ENCODE results near the gene TSPAN18.

TSPAN18 gene

GRCh38 chr11:44960200-44960845 lies 233.6 kb downstream of the TSPAN18 start:
- Histone ChIP-seq H3K9me3 (ENCODE audit: insufficient read depth, low read length) (no peaks in the 10 kb centered on the region), H3K9ac (ENCODE audit: insufficient read length, low read depth) (peak overlapping the region; percentile 37), H3K4me1 (ENCODE audit: insufficient read depth, insufficient read length) (peaks cover 34% of the 10 kb centered on the region), H3K27me3 (ENCODE audit: insufficient read depth, insufficient read length) (no peaks in the 10 kb centered on the region), H3K36me3 (ENCODE audit: insufficient read depth, insufficient read length, low read length) (no peaks in the 10 kb centered on the region), H3K4me3 (ENCODE audit: insufficient read length, low read depth) (no peak overlapping the region)
- TF ChIP-seq YY1 (IDR thresholded peaks at IDR 0.05; ENCODE audit: insufficient read depth, insufficient read length) (no peak), SUZ12 (IDR thresholded peaks at IDR 0.05; ENCODE audit: extremely low read depth, insufficient read depth, insufficient read length) (no peak), ZNF274 (IDR thresholded peaks at IDR 0.05; ENCODE audit: low read depth, low read length) (no peak)
- no peak for DNase-seq (ENCODE audit: low read depth, low spot score)

DNA sequence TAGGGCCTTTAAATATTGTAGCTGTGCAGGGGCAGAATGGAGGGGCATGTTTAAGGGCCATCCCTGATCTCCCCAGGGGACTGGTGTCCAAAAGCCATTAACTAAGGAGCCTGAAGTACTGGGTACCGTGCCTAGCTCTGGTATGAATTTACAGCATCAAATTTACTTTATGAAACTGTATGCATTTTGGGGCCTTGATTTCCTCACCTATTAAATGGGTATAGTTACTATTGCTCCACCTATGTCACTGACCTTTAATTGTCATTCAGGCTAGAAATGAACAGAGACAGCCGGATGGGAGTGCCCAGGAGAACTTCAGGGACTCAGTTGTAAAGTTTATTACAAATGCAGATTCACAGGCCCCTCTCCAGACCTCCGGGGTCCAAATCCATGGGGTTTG lies 235.7 kb downstream of the TSPAN18 start:
- Histone ChIP-seq H3K9ac (ENCODE audit: insufficient read length, low read depth) (no peak overlapping the region), H3K36me3 (ENCODE audit: insufficient read depth, insufficient read length, low read length) (no peaks in the 10 kb centered on the region), H3K9me3 (ENCODE audit: insufficient read depth, low read length) (no peaks in the 10 kb centered on the region), H3K27me3 (ENCODE audit: insufficient read depth, insufficient read length) (no peaks in the 10 kb centered on the region), H3K4me3 (ENCODE audit: insufficient read length, low read depth) (no peak overlapping the region), H3K4me1 (ENCODE audit: insufficient read depth, insufficient read length) (peaks cover 38% of the 10 kb centered on the region)
- TF ChIP-seq ZNF274 (IDR thresholded peaks at IDR 0.05; ENCODE audit: low read depth, low read length), result no peak
- no peak for TF ChIP-seq SUZ12 (IDR thresholded peaks at IDR 0.05; ENCODE audit: extremely low read depth, insufficient read depth, insufficient read length)
- no peak for TF ChIP-seq YY1 (IDR thresholded peaks at IDR 0.05; ENCODE audit: insufficient read depth, insufficient read length)
- no peak for DNase-seq (ENCODE audit: low read depth, low spot score)

DNA sequence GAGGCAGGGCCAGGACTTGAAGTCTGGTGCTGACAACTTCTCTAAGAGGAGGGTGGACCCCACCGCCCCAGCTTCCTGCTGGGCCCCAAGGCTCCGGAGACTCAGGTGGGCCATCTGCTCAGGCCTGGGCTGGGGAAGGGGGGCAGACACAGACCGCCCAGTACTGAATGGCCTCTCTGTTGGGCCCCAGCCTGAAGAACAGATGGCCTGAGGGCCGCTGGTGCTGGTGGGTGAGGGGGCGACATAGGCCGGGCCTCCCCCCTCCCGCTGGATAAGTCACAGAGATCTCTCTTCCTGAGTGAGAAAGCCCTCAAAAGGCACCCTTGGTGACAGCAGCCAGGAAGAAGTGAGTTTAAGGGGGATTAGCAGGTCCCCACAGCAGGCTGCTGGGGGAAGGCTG lies 236.4 kb downstream of the TSPAN18 start:
- Histone ChIP-seq H3K27me3 (ENCODE audit: insufficient read depth, insufficient read length) (no peaks in the 10 kb centered on the region), H3K4me1 (ENCODE audit: insufficient read depth, insufficient read length) (peaks cover 37% of the 10 kb centered on the region), H3K36me3 (ENCODE audit: insufficient read depth, insufficient read length, low read length) (no peaks in the 10 kb centered on the region), H3K9me3 (ENCODE audit: insufficient read depth, low read length) (no peaks in the 10 kb centered on the region), H3K9ac (ENCODE audit: insufficient read length, low read depth) (peak overlapping the region; percentile 52), H3K4me3 (ENCODE audit: insufficient read length, low read depth) (no peak overlapping the region)
- DNase-seq (ENCODE audit: low read depth, low spot score), result no peak
- TF ChIP-seq ZNF274 (IDR thresholded peaks at IDR 0.05; ENCODE audit: low read depth, low read length), result no peak
- TF ChIP-seq SUZ12 (IDR thresholded peaks at IDR 0.05; ENCODE audit: extremely low read depth, insufficient read depth, insufficient read length), result no peak
- no peak for TF ChIP-seq YY1 (IDR thresholded peaks at IDR 0.05; ENCODE audit: insufficient read depth, insufficient read length)

DNA sequence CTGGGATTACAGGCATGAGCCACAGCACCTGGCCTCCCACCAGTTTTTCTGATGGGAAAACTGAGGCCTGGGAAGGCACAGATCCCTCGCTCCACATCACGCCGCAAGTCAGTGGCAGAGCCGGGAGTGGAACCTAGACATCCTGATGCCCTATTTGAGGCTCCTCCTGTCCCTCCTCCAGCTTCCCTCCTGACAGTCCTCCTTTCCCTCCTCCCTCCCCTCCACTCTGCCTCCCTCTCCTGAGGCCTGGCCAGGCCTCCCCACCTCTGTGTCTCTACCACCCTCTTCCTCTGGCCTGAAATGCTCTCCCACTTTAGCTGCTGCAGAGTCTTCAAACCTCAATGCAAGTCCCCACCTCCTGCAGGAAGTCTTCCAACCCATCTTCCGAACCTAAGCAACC lies 237.2 kb downstream of the TSPAN18 start:
- no peak for DNase-seq (ENCODE audit: low read depth, low spot score)
- no peak for TF ChIP-seq ZNF274 (IDR thresholded peaks at IDR 0.05; ENCODE audit: low read depth, low read length)
- TF ChIP-seq YY1 (IDR thresholded peaks at IDR 0.05; ENCODE audit: insufficient read depth, insufficient read length), result no peak
- TF ChIP-seq SUZ12 (IDR thresholded peaks at IDR 0.05; ENCODE audit: extremely low read depth, insufficient read depth, insufficient read length), result no peak
- Histone ChIP-seq H3K9ac (ENCODE audit: insufficient read length, low read depth) (peak overlapping the region; percentile 29), H3K9me3 (ENCODE audit: insufficient read depth, low read length) (no peaks in the 10 kb centered on the region), H3K36me3 (ENCODE audit: insufficient read depth, insufficient read length, low read length) (no peaks in the 10 kb centered on the region), H3K4me1 (ENCODE audit: insufficient read depth, insufficient read length) (peaks cover 37% of the 10 kb centered on the region), H3K27me3 (ENCODE audit: insufficient read depth, insufficient read length) (no peaks in the 10 kb centered on the region), H3K4me3 (ENCODE audit: insufficient read length, low read depth) (no peak overlapping the region)

DNA sequence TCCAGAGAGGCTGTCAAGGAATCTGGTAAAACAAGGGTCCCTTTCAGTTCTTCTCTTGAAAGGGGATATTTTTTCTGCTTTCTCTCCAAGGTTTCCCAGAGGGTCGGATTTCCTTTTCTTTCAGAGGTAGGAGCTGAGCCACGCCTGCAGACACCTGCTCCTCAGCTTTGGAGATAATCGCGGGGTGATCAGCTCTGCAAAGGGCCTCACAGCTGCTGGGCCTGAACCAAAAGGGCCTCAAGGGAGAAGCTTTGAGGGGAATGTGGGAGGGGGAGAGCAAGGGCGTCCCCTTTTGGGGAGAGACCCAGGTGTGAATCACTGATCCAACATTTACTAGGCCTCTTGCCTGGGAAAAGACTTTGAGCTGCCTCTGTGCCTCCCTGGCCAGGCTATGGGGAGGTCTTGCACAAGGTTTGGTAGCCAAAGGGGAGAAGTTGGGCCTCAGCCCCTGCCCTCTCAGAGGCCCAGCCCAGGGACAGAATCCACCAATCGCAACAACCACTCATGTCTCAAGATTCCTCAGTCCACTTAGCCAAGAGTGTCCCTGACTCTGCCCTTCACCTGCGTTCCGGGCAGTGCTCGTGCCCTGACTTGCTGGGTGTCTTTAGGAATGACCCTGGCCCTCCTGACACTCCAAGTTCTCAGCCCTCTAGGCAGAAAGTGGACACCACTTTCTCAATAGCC lies 237.9 kb downstream of the TSPAN18 start:
- Histone ChIP-seq H3K4me1 (ENCODE audit: insufficient read depth, insufficient read length) (peaks cover 37% of the 10 kb centered on the region), H3K9me3 (ENCODE audit: insufficient read depth, low read length) (no peaks in the 10 kb centered on the region), H3K4me3 (ENCODE audit: insufficient read length, low read depth) (no peak overlapping the region), H3K36me3 (ENCODE audit: insufficient read depth, insufficient read length, low read length) (no peaks in the 10 kb centered on the region), H3K27me3 (ENCODE audit: insufficient read depth, insufficient read length) (no peaks in the 10 kb centered on the region), H3K9ac (ENCODE audit: insufficient read length, low read depth) (no peak overlapping the region)
- no peak for TF ChIP-seq SUZ12 (IDR thresholded peaks at IDR 0.05; ENCODE audit: extremely low read depth, insufficient read depth, insufficient read length)
- no peak for TF ChIP-seq ZNF274 (IDR thresholded peaks at IDR 0.05; ENCODE audit: low read depth, low read length)
- TF ChIP-seq YY1 (IDR thresholded peaks at IDR 0.05; ENCODE audit: insufficient read depth, insufficient read length), result no peak
- no peak for DNase-seq (ENCODE audit: low read depth, low spot score)

GRCh38 chr11:44966694-44967093 lies 239.9 kb downstream of the TSPAN18 start:
- H3K9me3 ChIP-seq (ENCODE audit: insufficient read depth, low read length), result no peaks in the 10 kb centered on the region
- no peak for DNase-seq (ENCODE audit: low read depth, low spot score)
- no peak overlapping the region for H3K4me3 ChIP-seq (ENCODE audit: insufficient read length, low read depth)
- H3K9ac ChIP-seq (ENCODE audit: insufficient read length, low read depth), result peak overlapping the region; percentile 13
- no peaks in the 10 kb centered on the region for H3K36me3 ChIP-seq (ENCODE audit: insufficient read depth, insufficient read length, low read length)
- TF ChIP-seq ZNF274 (IDR thresholded peaks at IDR 0.05; ENCODE audit: low read depth, low read length) (no peak), SUZ12 (IDR thresholded peaks at IDR 0.05; ENCODE audit: extremely low read depth, insufficient read depth, insufficient read length) (no peak), YY1 (IDR thresholded peaks at IDR 0.05; ENCODE audit: insufficient read depth, insufficient read length) (no peak)
- peaks cover 29% of the 10 kb centered on the region for H3K4me1 ChIP-seq (ENCODE audit: insufficient read depth, insufficient read length)
- no peaks in the 10 kb centered on the region for H3K27me3 ChIP-seq (ENCODE audit: insufficient read depth, insufficient read length)

GRCh38 chr11:44967930-44968496 lies 241.3 kb downstream of the TSPAN18 start:
- no peaks in the 10 kb centered on the region for H3K36me3 ChIP-seq (ENCODE audit: insufficient read depth, insufficient read length, low read length)
- no peak for DNase-seq (ENCODE audit: low read depth, low spot score)
- TF ChIP-seq YY1 (IDR thresholded peaks at IDR 0.05; ENCODE audit: insufficient read depth, insufficient read length) (no peak), SUZ12 (IDR thresholded peaks at IDR 0.05; ENCODE audit: extremely low read depth, insufficient read depth, insufficient read length) (no peak), ZNF274 (IDR thresholded peaks at IDR 0.05; ENCODE audit: low read depth, low read length) (no peak)
- H3K4me1 ChIP-seq (ENCODE audit: insufficient read depth, insufficient read length), result peaks cover 22% of the 10 kb centered on the region
- H3K4me3 ChIP-seq (ENCODE audit: insufficient read length, low read depth), result no peak overlapping the region
- no peaks in the 10 kb centered on the region for H3K27me3 ChIP-seq (ENCODE audit: insufficient read depth, insufficient read length)
- no peak overlapping the region for H3K9ac ChIP-seq (ENCODE audit: insufficient read length, low read depth)
- H3K9me3 ChIP-seq (ENCODE audit: insufficient read depth, low read length), result no peaks in the 10 kb centered on the region
